Measurements from ENCODE around the gene GUCA2B.

The GUCA2B gene

GRCh38 chr1:42152907-42153600, at the start of gene GUCA2B:
TSS of gene GUCA2B (plus strand) at chr1:42153410. CDS start at chr1:42153451, 41 bp downstream.
- Histone ChIP-seq H3K9me3 (ENCODE audit: control insufficient read depth, insufficient read depth, low read length) (no peaks in the 10 kb centered on the region), H3K4me1 (ENCODE audit: insufficient read depth, low read length) (no peaks in the 10 kb centered on the region), H3K36me3 (ENCODE audit: insufficient read depth, low read length) (no peaks in the 10 kb centered on the region), H3K9ac (ENCODE audit: low read depth, low read length) (no peak within 1 kb of the TSS)

GRCh38 chr1:42105025-42105424, 48.2 kb upstream of the GUCA2B start:
- Histone ChIP-seq H3K4me1 (ENCODE audit: insufficient read depth, low read length) (no peaks in the 10 kb centered on the region), H3K9ac (ENCODE audit: low read depth, low read length) (no peak overlapping the region), H3K36me3 (ENCODE audit: insufficient read depth, low read length) (no peaks in the 10 kb centered on the region), H3K9me3 (ENCODE audit: control insufficient read depth, insufficient read depth, low read length) (no peaks in the 10 kb centered on the region)

GRCh38 chr1:42108309-42108708, 44.9 kb upstream of the GUCA2B start:
- Histone ChIP-seq H3K9ac (ENCODE audit: low read depth, low read length) (no peak overlapping the region), H3K4me1 (ENCODE audit: insufficient read depth, low read length) (no peaks in the 10 kb centered on the region), H3K36me3 (ENCODE audit: insufficient read depth, low read length) (no peaks in the 10 kb centered on the region), H3K9me3 (ENCODE audit: control insufficient read depth, insufficient read depth, low read length) (no peaks in the 10 kb centered on the region)

- H3K36me3 ChIP-seq (ENCODE audit: insufficient read depth, low read length), result no peaks in the 10 kb centered on the region
- no peak overlapping the region for H3K9ac ChIP-seq (ENCODE audit: low read depth, low read length)
- H3K4me1 ChIP-seq (ENCODE audit: insufficient read depth, low read length), result no peaks in the 10 kb centered on the region
Measured at GRCh38 chr1:42109600-42109999, 43.6 kb upstream of the GUCA2B start.

GRCh38 chr1:42114229-42114628, 39.0 kb upstream of the GUCA2B start:
- no peaks in the 10 kb centered on the region for H3K9me3 ChIP-seq (ENCODE audit: control insufficient read depth, insufficient read depth, low read length)
- H3K4me1 ChIP-seq (ENCODE audit: insufficient read depth, low read length), result no peaks in the 10 kb centered on the region
- H3K36me3 ChIP-seq (ENCODE audit: insufficient read depth, low read length), result no peaks in the 10 kb centered on the region; the same call in 1 of the 2 replicates
- no peak overlapping the region for H3K9ac ChIP-seq (ENCODE audit: low read depth, low read length)

More at GRCh38 chr1:42109600-42109999, 43.6 kb upstream of the GUCA2B start:
- H3K9me3 ChIP-seq (ENCODE audit: control insufficient read depth, insufficient read depth, low read length), result no peaks in the 10 kb centered on the region

- Histone ChIP-seq H3K4me1 (ENCODE audit: insufficient read depth, low read length) (no peaks in the 10 kb centered on the region), H3K36me3 (ENCODE audit: insufficient read depth, low read length) (no peaks in the 10 kb centered on the region; the same call in 1 of the 2 replicates), H3K9ac (ENCODE audit: low read depth, low read length) (no peak overlapping the region), H3K9me3 (ENCODE audit: control insufficient read depth, insufficient read depth, low read length) (no peaks in the 10 kb centered on the region)
Measured at GRCh38 chr1:42117214-42117613, 36.0 kb upstream of the GUCA2B start.

GRCh38 chr1:42118125-42118524, 35.1 kb upstream of the GUCA2B start:
- H3K9me3 ChIP-seq (ENCODE audit: control insufficient read depth, insufficient read depth, low read length), result no peaks in the 10 kb centered on the region
- no peaks in the 10 kb centered on the region for H3K4me1 ChIP-seq (ENCODE audit: insufficient read depth, low read length)
- no peaks in the 10 kb centered on the region; the same call in 1 of the 2 replicates for H3K36me3 ChIP-seq (ENCODE audit: insufficient read depth, low read length)
- no peak overlapping the region for H3K9ac ChIP-seq (ENCODE audit: low read depth, low read length)

- H3K4me1 ChIP-seq (ENCODE audit: insufficient read depth, low read length), result no peaks in the 10 kb centered on the region
- no peaks in the 10 kb centered on the region for H3K36me3 ChIP-seq (ENCODE audit: insufficient read depth, low read length)
- no peaks in the 10 kb centered on the region for H3K9me3 ChIP-seq (ENCODE audit: control insufficient read depth, insufficient read depth, low read length)
- no peak overlapping the region for H3K9ac ChIP-seq (ENCODE audit: low read depth, low read length)
Measured at GRCh38 chr1:42122408-42122807, 30.8 kb upstream of the GUCA2B start.

- no peaks in the 10 kb centered on the region for H3K36me3 ChIP-seq (ENCODE audit: insufficient read depth, low read length)
- H3K9me3 ChIP-seq (ENCODE audit: control insufficient read depth, insufficient read depth, low read length), result no peaks in the 10 kb centered on the region
- no peaks in the 10 kb centered on the region for H3K4me1 ChIP-seq (ENCODE audit: insufficient read depth, low read length)
- no peak overlapping the region for H3K9ac ChIP-seq (ENCODE audit: low read depth, low read length)
Measured at GRCh38 chr1:42125552-42125951, 27.7 kb upstream of the GUCA2B start.

- Histone ChIP-seq H3K9ac (ENCODE audit: low read depth, low read length) (no peak overlapping the region), H3K9me3 (ENCODE audit: control insufficient read depth, insufficient read depth, low read length) (no peaks in the 10 kb centered on the region), H3K36me3 (ENCODE audit: insufficient read depth, low read length) (no peaks in the 10 kb centered on the region), H3K4me1 (ENCODE audit: insufficient read depth, low read length) (no peaks in the 10 kb centered on the region)
Measured at GRCh38 chr1:42127767-42128166, 25.4 kb upstream of the GUCA2B start.

- Histone ChIP-seq H3K36me3 (ENCODE audit: insufficient read depth, low read length) (no peaks in the 10 kb centered on the region), H3K4me1 (ENCODE audit: insufficient read depth, low read length) (no peaks in the 10 kb centered on the region), H3K9ac (ENCODE audit: low read depth, low read length) (no peak overlapping the region), H3K9me3 (ENCODE audit: control insufficient read depth, insufficient read depth, low read length) (no peaks in the 10 kb centered on the region)
Measured at GRCh38 chr1:42128499-42128898, 24.7 kb upstream of the GUCA2B start.

- Histone ChIP-seq H3K4me1 (ENCODE audit: insufficient read depth, low read length) (no peaks in the 10 kb centered on the region), H3K9ac (ENCODE audit: low read depth, low read length) (no peak overlapping the region), H3K9me3 (ENCODE audit: control insufficient read depth, insufficient read depth, low read length) (no peaks in the 10 kb centered on the region), H3K36me3 (ENCODE audit: insufficient read depth, low read length) (no peaks in the 10 kb centered on the region)
Measured at GRCh38 chr1:42128964-42129363, 24.2 kb upstream of the GUCA2B start.

GRCh38 chr1:42130061-42130660, 23.0 kb upstream of the GUCA2B start:
- no peak overlapping the region for H3K9ac ChIP-seq (ENCODE audit: low read depth, low read length)

GRCh38 chr1:42133390-42133789, 19.8 kb upstream of the GUCA2B start:
- Histone ChIP-seq H3K9ac (ENCODE audit: low read depth, low read length) (no peak overlapping the region), H3K4me1 (ENCODE audit: insufficient read depth, low read length) (no peaks in the 10 kb centered on the region), H3K9me3 (ENCODE audit: control insufficient read depth, insufficient read depth, low read length) (no peaks in the 10 kb centered on the region), H3K36me3 (ENCODE audit: insufficient read depth, low read length) (no peaks in the 10 kb centered on the region)

More at GRCh38 chr1:42130061-42130660, 23.0 kb upstream of the GUCA2B start:
- H3K9me3 ChIP-seq (ENCODE audit: control insufficient read depth, insufficient read depth, low read length), result no peaks in the 10 kb centered on the region
- H3K4me1 ChIP-seq (ENCODE audit: insufficient read depth, low read length), result no peaks in the 10 kb centered on the region
- H3K36me3 ChIP-seq (ENCODE audit: insufficient read depth, low read length), result no peaks in the 10 kb centered on the region

GRCh38 chr1:42133809-42134526, 19.2 kb upstream of the GUCA2B start:
- no peaks in the 10 kb centered on the region for H3K9me3 ChIP-seq (ENCODE audit: control insufficient read depth, insufficient read depth, low read length)
- H3K9ac ChIP-seq (ENCODE audit: low read depth, low read length), result no peak overlapping the region
- H3K36me3 ChIP-seq (ENCODE audit: insufficient read depth, low read length), result no peaks in the 10 kb centered on the region
- no peaks in the 10 kb centered on the region for H3K4me1 ChIP-seq (ENCODE audit: insufficient read depth, low read length)

Measured in ES-I3 (cell line).